OCI-LY3 (cell line): ENCODE measurements around the gene CMTM1.

ENCODE experiments used
- CTCF ChIP-seq: fragments of 200-600, 300-600 bp; sonication (generic); IDR thresholded peaks from 2 replicates; pipeline ENCODE4 v1.5.1; 2014; ENCODE audit warnings: antibody characterized with exemption, low read length, low read depth
- EZH2phosphoT487 ChIP-seq: fragments of 200-600 bp; shearing (Covaris generic); IDR thresholded peaks from 2 replicates; pipeline ENCODE4 v1.6.1; 2018; ENCODE audit warnings: antibody characterized with exemption, mixed run types, low read depth

GRCh38 chr16:66516808-66517585 is 49.2 kb upstream of the CMTM1 start:
- no peak for TF ChIP-seq CTCF
- TF ChIP-seq EZH2phosphoT487 = no peak
